AG04449 (cell line): ENCODE results near the gene NTN3.

Source experiments
- CTCF ChIA-PET: fragments of 350-600 bp; formaldehyde crosslinking; extraction: SDS; loops from one replicate; lab custom pipeline; 2021; ENCODE audit warnings: antibody characterized with exemption; lab: Yijun Ruan, JAX
- POLR2A ChIA-PET: fragments of 400-600, 350-600 bp; formaldehyde crosslinking; extraction: SDS; loops from one replicate; lab custom pipeline; 2020; ENCODE audit warnings: antibody characterized with exemption, inconsistent platforms; lab: Yijun Ruan, JAX
- DNase-seq: peaks from one replicate; pipeline ENCODE4 v3.0.0-alpha.2; 2010; ENCODE audit warnings: low read depth, low spot score
- H3K4me3 ChIP-seq: 2 replicates; pipeline ENCODE4 v1.5.1; 2011; ENCODE audit warnings: low read depth, mild to moderate bottlenecking, control low read depth, low read length
- TF ChIP-seq, protein P1 (sequence below): IDR thresholded peaks from one replicate; pipeline ENCODE4 v1.5.1; 2011; ENCODE audit warnings: mild to moderate bottlenecking, moderate library complexity, low read length, control low read depth, inconsistent platforms; ENCODE audit not compliant: insufficient read depth; ENCODE audit errors: missing control alignments

The NTN3 gene

DNA sequence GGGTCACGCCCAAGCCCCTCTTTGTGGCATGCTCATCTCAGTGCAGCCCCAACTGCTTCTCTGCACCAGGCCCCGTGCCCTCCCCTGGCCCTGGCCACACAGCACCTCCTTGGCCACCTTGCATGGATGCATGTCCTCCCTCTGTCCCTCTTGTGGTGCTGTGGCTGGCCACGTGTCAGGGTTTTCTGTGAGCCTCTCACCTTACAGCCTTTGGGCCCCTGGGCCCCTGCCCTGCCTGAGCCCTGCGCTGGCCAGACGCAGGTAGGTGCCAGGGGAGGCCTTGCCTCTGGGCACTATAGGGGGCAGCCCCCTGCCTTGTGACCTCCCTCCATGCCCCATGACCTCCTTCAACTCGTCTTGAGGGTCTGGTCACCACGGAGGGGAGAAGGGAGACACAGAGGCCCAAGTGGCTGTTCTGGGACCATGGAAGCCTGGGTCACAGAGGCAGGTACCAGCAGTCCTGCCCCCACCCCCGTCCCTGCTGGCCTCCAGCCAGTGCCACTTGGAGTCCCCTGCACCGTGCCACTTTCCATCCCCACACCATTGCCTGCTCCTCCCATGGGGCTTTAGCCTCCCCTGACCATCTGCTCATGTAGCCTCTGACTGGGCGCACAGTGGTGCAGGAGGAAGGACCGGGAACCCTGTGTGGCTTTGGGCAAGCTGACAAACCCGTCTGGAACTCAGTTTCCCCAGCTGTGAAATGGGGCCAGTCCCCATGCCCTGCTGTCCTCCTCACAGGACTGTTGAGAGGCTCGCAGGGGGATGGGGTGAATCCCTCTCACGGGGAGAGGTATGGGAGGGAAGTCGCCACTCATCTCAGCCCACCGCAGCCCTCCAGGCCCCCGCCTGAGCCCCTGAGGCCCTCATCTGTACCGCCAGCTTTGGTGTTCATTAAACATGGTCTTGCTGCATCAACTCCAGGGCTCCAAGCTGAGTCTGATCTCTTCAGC lies 31.1 kb downstream of the NTN3 start:
- H3K4me3 ChIP-seq: no peak overlapping the region
- no peak for DNase-seq
- POLR2A ChIA-PET: interaction anchor here (0.5 to 1.5 kb wide), 2 partner anchors 8 to 347 kb away, joined by 3 to 8 read pairs; partner anchors contain the start of gene TRAF7
- CTCF ChIA-PET: interaction anchor here (0.6 to 4.1 kb wide), 34 partner anchors 8 to 296 kb away, joined by 3 to 41 read pairs (median 4); partner anchors contain the start of genes ABCA3, AMDHD2, ATP6V0C and CCNF
- TF ChIP-seq, protein P1, sequence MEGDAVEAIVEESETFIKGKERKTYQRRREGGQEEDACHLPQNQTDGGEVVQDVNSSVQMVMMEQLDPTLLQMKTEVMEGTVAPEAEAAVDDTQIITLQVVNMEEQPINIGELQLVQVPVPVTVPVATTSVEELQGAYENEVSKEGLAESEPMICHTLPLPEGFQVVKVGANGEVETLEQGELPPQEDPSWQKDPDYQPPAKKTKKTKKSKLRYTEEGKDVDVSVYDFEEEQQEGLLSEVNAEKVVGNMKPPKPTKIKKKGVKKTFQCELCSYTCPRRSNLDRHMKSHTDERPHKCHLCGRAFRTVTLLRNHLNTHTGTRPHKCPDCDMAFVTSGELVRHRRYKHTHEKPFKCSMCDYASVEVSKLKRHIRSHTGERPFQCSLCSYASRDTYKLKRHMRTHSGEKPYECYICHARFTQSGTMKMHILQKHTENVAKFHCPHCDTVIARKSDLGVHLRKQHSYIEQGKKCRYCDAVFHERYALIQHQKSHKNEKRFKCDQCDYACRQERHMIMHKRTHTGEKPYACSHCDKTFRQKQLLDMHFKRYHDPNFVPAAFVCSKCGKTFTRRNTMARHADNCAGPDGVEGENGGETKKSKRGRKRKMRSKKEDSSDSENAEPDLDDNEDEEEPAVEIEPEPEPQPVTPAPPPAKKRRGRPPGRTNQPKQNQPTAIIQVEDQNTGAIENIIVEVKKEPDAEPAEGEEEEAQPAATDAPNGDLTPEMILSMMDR: no peak

DNA sequence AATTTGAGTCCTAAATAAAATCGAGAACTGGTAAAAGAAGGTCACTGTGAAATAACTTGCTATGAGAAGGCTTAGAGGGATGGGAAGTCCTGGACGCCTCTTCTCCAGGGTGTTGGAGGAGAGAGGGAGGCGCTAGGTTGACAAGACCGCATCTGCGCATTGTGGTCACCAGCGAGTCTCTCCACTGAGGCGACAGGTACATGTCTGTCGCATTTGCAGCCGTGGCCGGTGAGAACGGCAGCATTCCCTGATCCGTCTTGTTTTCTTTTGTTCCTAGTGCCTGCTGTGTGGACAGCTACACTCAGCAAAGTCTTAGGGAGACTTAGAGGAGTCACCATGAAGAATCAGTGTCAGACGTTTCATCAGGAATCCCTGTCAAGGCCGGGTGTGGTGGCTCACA lies 34.6 kb downstream of the NTN3 start:
- CTCF ChIA-PET: no interaction called here
- H3K4me3 ChIP-seq: no peak overlapping the region
- TF ChIP-seq, protein P1: no peak
- POLR2A ChIA-PET: no interaction called here
- DNase-seq: no peak

DNA sequence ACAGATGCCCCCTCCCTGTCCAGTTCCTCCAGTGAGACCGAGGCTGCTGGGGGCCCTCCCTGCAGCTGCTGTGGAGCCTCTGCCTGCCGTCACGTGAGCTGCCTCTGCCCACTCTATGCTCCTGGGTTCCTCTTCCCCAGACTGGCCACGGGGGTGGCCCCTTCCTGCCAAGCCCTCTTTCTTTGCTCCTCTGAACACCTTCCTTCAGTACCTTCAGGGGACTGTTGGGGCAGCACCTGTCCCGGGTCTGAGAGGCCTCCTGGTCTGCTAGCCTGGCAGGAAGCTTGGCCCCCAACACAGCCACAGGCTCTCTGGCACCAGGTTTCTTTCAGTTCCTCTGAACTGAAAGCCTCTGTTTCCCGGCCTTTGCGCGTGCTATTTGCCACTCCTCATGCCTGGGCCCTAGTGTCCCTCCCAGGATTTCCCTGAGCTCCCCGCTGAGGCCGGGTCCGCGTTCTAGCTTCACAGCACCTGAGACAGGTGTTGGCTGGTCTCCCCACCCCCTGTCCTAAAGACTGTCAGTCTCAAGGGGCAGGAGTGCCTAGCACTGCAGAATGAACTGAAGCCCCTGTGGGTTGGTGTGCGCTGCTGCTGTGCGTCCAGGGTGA lies 36.1 kb downstream of the NTN3 start:
- no peak for DNase-seq
- ChIA-PET CTCF (interaction anchor here (1.7 kb wide), 1 partner anchor 12 kb away, joined by 4 read pairs; no protein-coding TSS in a partner anchor), POLR2A (no interaction called here)
- TF ChIP-seq, protein P1: no peak
- H3K4me3 ChIP-seq: no peak overlapping the region

DNA sequence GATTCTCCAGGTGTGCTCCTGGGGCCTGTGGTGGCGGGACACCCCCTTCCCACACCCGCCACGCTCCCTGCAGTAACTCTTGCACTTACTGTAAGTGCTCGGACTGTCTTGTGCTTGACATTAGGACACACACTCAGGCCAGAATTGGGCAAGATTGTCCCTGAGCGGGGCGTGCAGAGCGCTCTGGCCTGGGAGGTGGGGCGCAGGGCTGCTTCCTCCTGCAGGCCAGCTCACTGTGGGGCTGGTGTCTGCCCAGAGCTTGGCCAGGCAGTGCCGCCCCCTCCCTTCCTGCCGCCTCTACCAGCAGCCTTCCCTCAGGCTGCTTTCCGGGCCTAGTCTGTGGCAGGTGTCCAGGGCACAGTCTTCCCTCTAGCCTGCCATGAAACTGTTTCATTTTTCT lies 36.6 kb downstream of the NTN3 start:
- H3K4me3 ChIP-seq: no peak overlapping the region
- ChIA-PET CTCF (interaction anchor here (1.7 kb wide), 1 partner anchor 11 kb away, joined by 4 read pairs; no protein-coding TSS in a partner anchor), POLR2A (no interaction called here)
- TF ChIP-seq, protein P1: no peak
- no peak for DNase-seq

DNA sequence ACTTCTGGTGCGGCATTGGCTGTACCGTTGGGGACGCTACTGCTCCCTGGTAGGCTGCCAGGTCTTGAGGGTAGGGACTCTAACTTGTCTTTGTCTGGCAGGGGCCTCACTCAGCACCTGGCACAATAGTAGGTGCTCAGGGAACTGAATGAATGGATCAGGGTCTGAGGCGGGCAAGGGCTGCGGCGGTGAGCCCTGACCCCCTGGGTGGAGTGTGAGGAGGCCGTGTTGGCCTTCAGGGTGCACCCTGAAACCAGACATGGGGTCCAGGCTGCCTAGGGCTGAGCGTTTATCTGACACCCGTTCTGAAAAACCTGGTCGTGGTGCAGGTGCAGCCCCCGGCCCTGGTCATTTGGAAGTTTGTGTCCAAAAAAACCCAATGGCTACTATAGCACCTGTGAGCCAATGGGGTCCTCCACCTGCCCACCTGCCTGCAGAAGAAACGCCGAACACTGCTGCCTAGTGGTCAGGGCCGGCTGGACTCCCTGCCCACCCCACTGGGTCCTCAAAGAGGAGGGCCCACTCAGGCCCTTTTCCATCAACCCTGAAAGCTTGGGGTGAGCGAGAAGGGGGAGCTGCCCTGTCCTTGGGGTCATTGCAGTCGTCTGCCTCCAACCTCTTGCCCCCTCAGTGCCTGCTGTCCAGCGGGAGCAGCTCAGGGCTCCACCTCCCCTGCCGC lies 37.8 kb downstream of the NTN3 start:
- CTCF ChIA-PET: interaction anchor here (4.9 kb wide), 1 partner anchor 9 kb away, joined by 33 read pairs; no protein-coding TSS in a partner anchor
- no peak overlapping the region for H3K4me3 ChIP-seq
- TF ChIP-seq, protein P1: no peak
- no peak for DNase-seq
- POLR2A ChIA-PET: no interaction called here
